Calu3 (cell line): ENCODE results near the gene TLR8. TPM values are rescaled to one million over a fixed set of nuclear protein-coding genes. Genes with fewer than 3 reads are reported as not detected.

Experiments used
- BruUV-seq: library from RNA; stranded (reverse); fragments of 400-500 nt; replicated peaks from 2 replicates; lab custom pipeline; 2021; lab: Mats Ljungman, UMichigan
- CTCF ChIA-PET: fragments of 300-600 bp; sonication (Branson Sonifier 250); formaldehyde crosslinking; loops from one replicate; lab custom pipeline; 2022; ENCODE audit warnings: antibody characterized with exemption; lab: Charles Lee
- DNase-seq: peaks from one replicate; pipeline ENCODE4 v3.0.0; 2022
- H3K27ac Mint-ChIP-seq: one replicate; pipeline ENCODE4 v1.8.0; 2022; ENCODE audit warnings: mixed read lengths; ENCODE audit not compliant: unreplicated experiment
- H3K27me3 Mint-ChIP-seq: one replicate; pipeline ENCODE4 v1.8.0; 2022; ENCODE audit warnings: mixed read lengths; ENCODE audit not compliant: unreplicated experiment
- H3K36me3 Mint-ChIP-seq: one replicate; pipeline ENCODE4 v1.8.0; 2022; ENCODE audit warnings: mild to moderate bottlenecking, moderate library complexity, mixed read lengths; ENCODE audit not compliant: insufficient read depth, unreplicated experiment
- H3K4me1 Mint-ChIP-seq: one replicate; pipeline ENCODE4 v1.8.0; 2022; ENCODE audit warnings: mild to moderate bottlenecking, low read depth, mixed read lengths; ENCODE audit not compliant: unreplicated experiment
- H3K4me3 Mint-ChIP-seq: one replicate; pipeline ENCODE4 v1.8.0; 2022; ENCODE audit warnings: mild to moderate bottlenecking, low read depth, moderate library complexity, mixed read lengths; ENCODE audit not compliant: unreplicated experiment
- H3K9me3 Mint-ChIP-seq: one replicate; pipeline ENCODE4 v1.8.0; 2022; ENCODE audit warnings: low read depth, mixed read lengths; ENCODE audit not compliant: unreplicated experiment
- CTCF ChIP-seq: fragments of 200-600 bp; IDR thresholded peaks from one replicate; pipeline ENCODE4 v1.8.0; 2022; ENCODE audit warnings: antibody characterized with exemption; ENCODE audit not compliant: unreplicated experiment
- intact Hi-C: fragments of 100-400 bp; cut with micrococcal nuclease; formaldehyde crosslinking; loops from one replicate; pipeline ENCODE4 v1.10.0; 2022; ENCODE audit not compliant: unreplicated experiment
- total RNA-seq: library from RNA; stranded (reverse); gene quantifications from 2 replicates; pipeline ENCODE4 v1.2.3, GENCODE V29; 2022

TLR8 gene
- total RNA-seq, 1 experiment from 2014 or later, result not detected

GRCh38 chrX:12891171-12891570 lies 15.2 kb upstream of the TLR8 start:
- no peak for DNase-seq
- intact Hi-C loops, result loop anchor here (5.0 kb wide), 1 partner anchor 64 kb away; no protein-coding TSS in a partner anchor
- CTCF ChIA-PET, result no interaction called here
- Mint-ChIP-seq H3K4me1 (peaks cover 5% of the 10 kb centered on the region), H3K4me3 (no peak overlapping the region), H3K27ac (no peak overlapping the region), H3K27me3 (peaks cover 8% of the 10 kb centered on the region), H3K36me3 (no peaks in the 10 kb centered on the region), H3K9me3 (no peaks in the 10 kb centered on the region)
- no TSS peak for BruUV-seq
- no peak for TF ChIP-seq CTCF

GRCh38 chrX:12891915-12892506 lies 14.4 kb upstream of the TLR8 start:
- TF ChIP-seq CTCF, result no peak
- CTCF ChIA-PET, result no interaction called here
- intact Hi-C loops, result loop anchor here (5.0 kb wide), 1 partner anchor 65 kb away; no protein-coding TSS in a partner anchor
- H3K27me3 Mint-ChIP-seq, result no peaks in the 10 kb centered on the region
- H3K27ac Mint-ChIP-seq, result no peak overlapping the region
- H3K36me3 Mint-ChIP-seq, result no peaks in the 10 kb centered on the region
- no TSS peak for BruUV-seq
- H3K4me3 Mint-ChIP-seq, result no peak overlapping the region
- peaks cover 8% of the 10 kb centered on the region for H3K4me1 Mint-ChIP-seq
- no peak for DNase-seq
- H3K9me3 Mint-ChIP-seq, result no peaks in the 10 kb centered on the region

- no peaks in the 10 kb centered on the region for H3K9me3 Mint-ChIP-seq
- intact Hi-C loops, result loop anchor here (5.0 kb wide), 1 partner anchor 65 kb away; no protein-coding TSS in a partner anchor
- BruUV-seq, result no TSS peak
- no peak for TF ChIP-seq CTCF
- no peaks in the 10 kb centered on the region for H3K36me3 Mint-ChIP-seq
- CTCF ChIA-PET, result no interaction called here
- H3K27ac Mint-ChIP-seq, result no peak overlapping the region
- DNase-seq, result no peak
- H3K4me1 Mint-ChIP-seq, result peaks cover 8% of the 10 kb centered on the region
- no peak overlapping the region for H3K4me3 Mint-ChIP-seq
- no peaks in the 10 kb centered on the region for H3K27me3 Mint-ChIP-seq
Observed at GRCh38 chrX:12892716-12893115, 13.7 kb upstream of the TLR8 start.

GRCh38 chrX:12894074-12895030 lies 12.1 kb upstream of the TLR8 start:
- CTCF ChIA-PET, result interaction anchor here (0.6 kb wide), 1 partner anchor 80 kb away, joined by 3 read pairs; no protein-coding TSS in a partner anchor
- H3K4me3 Mint-ChIP-seq, result no peak overlapping the region
- no peak overlapping the region for H3K27ac Mint-ChIP-seq
- peak; percentile 76 for TF ChIP-seq CTCF
- H3K4me1 Mint-ChIP-seq, result peaks cover 8% of the 10 kb centered on the region
- no peaks in the 10 kb centered on the region for H3K36me3 Mint-ChIP-seq
- no peaks in the 10 kb centered on the region for H3K9me3 Mint-ChIP-seq
- no TSS peak for BruUV-seq
- intact Hi-C loops, result loop anchor here (1.0 to 5.0 kb wide), 3 partner anchors 67 to 192 kb away; no protein-coding TSS in a partner anchor
- peak; percentile 40 for DNase-seq
- no peaks in the 10 kb centered on the region for H3K27me3 Mint-ChIP-seq
